ENCODE measurements around the gene IRF7.
A peak's percentile ranks its signal among the peaks of the same experiment; 100 is the strongest.

Gene IRF7

GRCh38 chr11:607971-608659, 7.6 kb downstream of the IRF7 start:
- no peak for DNase-seq (ENCODE audit: low read depth)

- DNase-seq (ENCODE audit: low read depth), result no peak
Measured at GRCh38 chr11:607020-607780, 8.6 kb downstream of the IRF7 start.

GRCh38 chr11:606245-606644, 9.5 kb downstream of the IRF7 start:
- no peak for DNase-seq (ENCODE audit: low read depth)

GRCh38 chr11:605286-606129, 10.2 kb downstream of the IRF7 start:
- no peak for DNase-seq (ENCODE audit: low read depth)

DNA sequence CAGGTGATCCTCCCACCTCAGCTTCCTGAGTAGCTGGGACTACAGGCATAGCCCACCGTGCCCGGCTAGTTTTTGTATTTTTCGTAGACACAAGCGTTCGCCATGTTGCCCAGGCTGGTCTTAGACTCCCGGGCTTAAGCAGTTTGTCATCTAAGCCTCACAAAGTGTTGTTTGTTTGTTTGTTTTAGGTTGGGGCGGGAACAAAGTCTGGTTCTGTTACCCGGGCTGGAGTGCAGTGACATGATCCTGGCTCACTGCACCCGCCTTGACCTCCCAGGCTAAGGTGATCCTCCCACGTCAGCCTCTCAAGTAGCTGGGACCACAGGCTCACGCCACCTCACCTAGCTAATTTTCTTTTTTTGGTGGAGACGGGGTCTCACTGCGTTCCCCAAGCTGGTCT, 12.6 kb downstream of the IRF7 start:
- DNase-seq (ENCODE audit: low read depth), result no peak

- no peak for DNase-seq (ENCODE audit: low read depth)
Measured at GRCh38 chr11:601573-602245, 14.0 kb downstream of the IRF7 start.

GRCh38 chr11:598005-598680, 17.6 kb downstream of the IRF7 start:
- no peak for DNase-seq (ENCODE audit: low read depth)

DNA sequence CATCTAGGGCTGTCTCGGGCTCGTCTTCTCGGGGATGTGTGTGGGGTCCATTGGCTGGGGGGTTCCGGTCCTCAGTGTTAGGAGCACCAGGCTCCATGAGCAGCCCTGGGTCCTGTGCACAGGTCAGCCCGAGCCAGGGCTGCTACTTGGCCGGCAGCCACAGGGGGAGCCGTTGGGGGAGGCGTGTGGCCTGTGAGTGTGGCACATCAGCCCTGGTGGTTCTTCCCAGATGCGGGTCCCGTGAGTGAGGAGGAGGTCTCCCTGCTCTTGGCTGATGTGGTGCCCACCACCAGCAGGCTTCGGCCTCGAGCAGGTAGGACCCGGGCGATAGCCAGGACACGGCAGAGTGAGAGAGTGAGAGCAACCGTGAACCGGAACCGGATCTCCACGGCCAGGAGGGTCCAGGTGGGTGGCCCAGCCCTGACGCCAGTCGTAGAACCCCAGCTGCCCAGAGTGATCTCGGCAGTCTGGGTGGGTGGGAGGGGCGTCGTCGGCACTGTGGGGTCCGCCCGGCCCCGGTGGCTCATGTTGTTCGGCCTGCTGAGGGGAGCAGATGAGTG, 18.5 kb downstream of the IRF7 start:
- DNase-seq (ENCODE audit: low read depth), result no peak

DNA sequence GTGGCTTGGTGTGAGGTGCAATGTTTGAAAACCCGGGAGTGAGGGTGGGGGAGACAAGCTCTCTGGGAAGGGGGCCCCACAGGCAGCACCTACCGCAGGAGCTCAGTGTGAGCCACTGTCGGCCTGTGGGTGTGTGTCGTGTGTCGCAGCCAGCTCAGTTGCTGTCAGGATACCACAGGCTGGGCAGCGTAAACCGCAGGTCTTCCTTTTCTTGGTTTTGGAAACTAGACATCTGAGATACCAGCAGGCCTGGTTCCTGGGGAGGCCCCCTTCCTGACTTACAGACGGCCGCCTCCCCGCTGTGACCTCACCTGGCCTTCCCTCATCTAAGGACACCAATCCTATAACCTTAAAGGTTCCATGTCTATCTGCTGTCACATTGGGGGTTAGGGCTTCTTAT, 19.4 kb downstream of the IRF7 start:
- DNase-seq (ENCODE audit: low read depth), result no peak

GRCh38 chr11:595400-595799, 20.4 kb downstream of the IRF7 start:
- no peak for DNase-seq (ENCODE audit: low read depth)

- no peak for DNase-seq (ENCODE audit: low read depth)
Measured at GRCh38 chr11:593347-593746, 22.4 kb downstream of the IRF7 start.

GRCh38 chr11:592918-593317, 22.8 kb downstream of the IRF7 start:
- no peak for DNase-seq (ENCODE audit: low read depth)

GRCh38 chr11:592501-592900, 23.2 kb downstream of the IRF7 start:
- DNase-seq (ENCODE audit: low read depth), result no peak

DNA sequence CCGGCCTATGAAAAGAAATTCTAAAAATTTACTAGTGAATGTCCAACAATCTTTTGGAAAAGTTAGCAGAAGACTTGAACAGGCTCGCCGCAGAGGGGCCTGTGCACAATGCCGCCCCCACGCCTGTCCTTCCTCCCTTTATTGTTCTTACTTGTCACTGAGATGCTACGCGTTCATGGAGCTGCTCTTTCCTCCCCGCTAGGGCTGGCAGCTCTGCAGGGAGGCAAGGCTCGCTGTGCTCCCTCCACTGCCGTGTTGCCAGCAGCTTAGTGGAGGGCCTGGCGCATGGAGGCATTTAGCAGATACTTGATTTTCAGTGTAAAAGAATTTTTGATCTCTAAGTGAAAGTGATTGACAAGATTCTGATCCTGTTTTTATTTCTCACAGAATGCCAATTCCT, 24.8 kb downstream of the IRF7 start:
- DNase-seq (ENCODE audit: low read depth), result no peak

- DNase-seq (ENCODE audit: low read depth), result no peak
Measured at GRCh38 chr11:589798-590197, 26.0 kb downstream of the IRF7 start.

GRCh38 chr11:587978-588380, 27.8 kb downstream of the IRF7 start:
- DNase-seq (ENCODE audit: low read depth), result peak; percentile 54

GRCh38 chr11:587546-587945, 28.2 kb downstream of the IRF7 start:
- DNase-seq (ENCODE audit: low read depth), result no peak

DNA sequence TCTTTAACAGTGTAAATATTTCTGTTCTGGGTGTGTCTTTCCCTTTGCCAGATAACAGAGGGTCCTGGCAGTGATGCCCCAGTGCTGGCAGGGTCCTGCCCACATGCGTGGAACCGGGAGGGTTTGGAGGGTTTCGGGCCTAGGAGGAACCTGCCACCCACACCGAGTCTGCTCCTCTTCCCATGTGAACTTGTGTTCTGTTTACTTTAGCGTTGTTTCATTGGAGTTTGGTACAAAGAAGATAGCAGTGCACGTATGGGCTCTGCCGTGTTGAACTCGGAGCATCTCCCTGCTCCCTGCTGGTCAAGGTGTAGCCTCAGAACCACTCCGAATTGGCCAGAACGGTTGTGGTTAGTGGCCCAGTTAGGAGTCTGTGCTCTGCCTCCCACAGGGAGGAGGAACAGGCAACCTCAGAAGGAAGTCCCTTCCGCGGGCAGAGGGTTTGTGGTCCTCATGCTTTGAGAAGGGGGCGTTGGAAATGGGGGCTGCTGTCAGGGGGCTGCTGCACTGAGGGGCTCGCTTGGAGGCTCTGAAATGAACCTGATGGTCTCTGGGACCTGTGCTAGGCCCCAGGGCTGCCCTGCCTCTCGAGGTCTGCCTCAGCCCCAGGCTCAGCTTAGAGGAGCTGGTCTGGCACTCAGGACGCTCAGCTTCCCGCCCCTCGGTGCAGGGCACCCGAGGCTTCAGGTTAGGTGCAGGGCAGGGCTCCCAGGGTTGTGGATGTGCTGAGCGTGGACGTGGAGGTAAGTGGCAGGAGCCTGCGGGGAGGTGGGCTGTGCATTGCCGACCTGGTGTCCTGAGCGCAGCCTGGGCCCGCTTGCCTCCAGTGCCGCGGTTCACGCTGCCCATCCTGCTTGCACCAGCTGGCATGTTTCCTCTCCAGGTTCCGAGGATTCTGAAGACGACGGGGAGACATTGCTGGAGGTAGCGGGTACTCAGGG, 29.1 kb downstream of the IRF7 start:
- no peak for DNase-seq (ENCODE audit: low read depth)

DNA sequence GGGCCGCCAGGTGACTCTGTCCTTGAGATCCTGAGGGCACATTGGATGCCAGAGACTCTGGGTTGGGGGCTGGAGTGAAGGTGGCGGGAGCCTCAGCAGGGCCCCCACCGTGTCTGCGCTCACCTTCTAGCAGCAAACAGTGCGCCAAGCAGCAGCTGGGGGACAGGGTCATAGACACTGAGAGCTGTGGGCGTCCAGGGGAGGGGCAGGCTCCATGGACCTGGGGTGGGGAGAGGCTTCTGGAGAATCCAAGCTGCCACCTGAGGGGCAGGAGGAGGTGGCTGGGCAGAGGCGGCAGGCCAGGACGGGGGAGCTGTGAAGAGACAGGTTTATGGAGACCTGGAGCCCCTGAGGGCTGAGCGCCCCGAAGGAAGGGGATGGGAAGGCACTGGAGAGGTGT, 31.5 kb downstream of the IRF7 start:
- DNase-seq (ENCODE audit: low read depth), result no peak

DNA sequence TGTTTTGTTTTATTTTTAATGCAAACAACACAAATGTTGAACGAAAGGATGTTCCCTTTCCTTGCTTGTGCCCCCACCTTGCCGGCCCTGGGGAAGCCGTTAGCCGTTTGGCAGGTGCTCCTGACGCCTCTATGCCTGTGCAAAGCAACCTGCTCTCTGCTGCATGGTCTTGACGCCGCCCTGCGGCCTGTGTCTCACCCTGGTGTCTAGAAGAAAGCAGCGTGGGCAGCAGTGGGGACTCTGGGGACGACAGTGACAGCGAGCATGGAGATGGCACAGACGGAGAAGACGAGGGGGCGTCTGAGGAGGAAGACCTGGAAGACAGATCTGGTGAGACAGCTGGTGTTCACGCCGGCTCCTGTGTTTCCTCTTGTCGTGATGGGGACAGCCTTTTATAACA, 34.0 kb downstream of the IRF7 start:
- DNase-seq (ENCODE audit: low read depth), result no peak
